ENCODE results near the gene MASP2. TPM values are rescaled to one million over a fixed set of nuclear protein-coding genes. Genes with fewer than 3 reads are reported as not detected.
"Not testable (repeated sequence)": the region's sequence is repeated elsewhere in the genome, so short reads cannot be mapped to it uniquely, and the experiment has no call there.

Gene MASP2
- total RNA-seq, 1 donor from 2014 or later = not detected

DNA sequence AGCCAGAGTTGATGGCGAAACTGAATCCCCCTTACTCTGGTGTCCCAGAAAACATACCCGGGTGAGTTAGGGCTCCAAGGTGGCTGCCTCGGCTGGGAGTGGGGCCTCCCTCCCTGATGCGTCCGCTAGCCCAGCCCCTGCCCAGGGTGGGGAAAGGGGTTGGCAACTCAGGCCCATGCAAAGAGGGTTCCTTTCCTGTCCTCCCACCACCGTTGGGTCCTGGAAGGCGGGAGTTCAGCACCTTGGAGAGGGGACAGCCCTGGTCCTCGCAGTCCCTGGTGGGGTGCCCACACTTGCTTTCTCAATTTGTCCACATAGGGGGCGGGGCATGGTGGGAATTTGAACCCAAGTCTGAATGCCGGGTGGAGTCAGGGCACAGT lies 6.7 kb upstream of the MASP2 start:
- Mint-ChIP-seq H3K27ac (ENCODE audit: unreplicated experiment) (no peak overlapping the region), H3K9me3 (ENCODE audit: unreplicated experiment) (no peaks in the 10 kb centered on the region), H3K36me3 (ENCODE audit: low read depth, unreplicated experiment) (peaks cover 3% of the 10 kb centered on the region), H3K4me1 (ENCODE audit: unreplicated experiment) (no peaks in the 10 kb centered on the region), H3K27me3 (ENCODE audit: unreplicated experiment) (peaks cover 2% of the 10 kb centered on the region), H3K4me3 (ENCODE audit: unreplicated experiment) (no peak overlapping the region)
- TF ChIP-seq, protein P1, sequence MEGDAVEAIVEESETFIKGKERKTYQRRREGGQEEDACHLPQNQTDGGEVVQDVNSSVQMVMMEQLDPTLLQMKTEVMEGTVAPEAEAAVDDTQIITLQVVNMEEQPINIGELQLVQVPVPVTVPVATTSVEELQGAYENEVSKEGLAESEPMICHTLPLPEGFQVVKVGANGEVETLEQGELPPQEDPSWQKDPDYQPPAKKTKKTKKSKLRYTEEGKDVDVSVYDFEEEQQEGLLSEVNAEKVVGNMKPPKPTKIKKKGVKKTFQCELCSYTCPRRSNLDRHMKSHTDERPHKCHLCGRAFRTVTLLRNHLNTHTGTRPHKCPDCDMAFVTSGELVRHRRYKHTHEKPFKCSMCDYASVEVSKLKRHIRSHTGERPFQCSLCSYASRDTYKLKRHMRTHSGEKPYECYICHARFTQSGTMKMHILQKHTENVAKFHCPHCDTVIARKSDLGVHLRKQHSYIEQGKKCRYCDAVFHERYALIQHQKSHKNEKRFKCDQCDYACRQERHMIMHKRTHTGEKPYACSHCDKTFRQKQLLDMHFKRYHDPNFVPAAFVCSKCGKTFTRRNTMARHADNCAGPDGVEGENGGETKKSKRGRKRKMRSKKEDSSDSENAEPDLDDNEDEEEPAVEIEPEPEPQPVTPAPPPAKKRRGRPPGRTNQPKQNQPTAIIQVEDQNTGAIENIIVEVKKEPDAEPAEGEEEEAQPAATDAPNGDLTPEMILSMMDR (IDR thresholded peaks at IDR 0.05; ENCODE audit: unreplicated experiment) = no peak
- peak; percentile 52 for DNase-seq (ENCODE audit: low spot score)

GRCh38 chr1:11052839-11053757 lies 6.1 kb upstream of the MASP2 start:
- TF ChIP-seq, protein P1 (IDR thresholded peaks at IDR 0.05; ENCODE audit: unreplicated experiment) = no peak
- no peak overlapping the region for H3K27ac Mint-ChIP-seq (ENCODE audit: unreplicated experiment)
- no peaks in the 10 kb centered on the region for H3K9me3 Mint-ChIP-seq (ENCODE audit: unreplicated experiment)
- no peak overlapping the region for H3K4me3 Mint-ChIP-seq (ENCODE audit: unreplicated experiment)
- peaks cover 3% of the 10 kb centered on the region for H3K36me3 Mint-ChIP-seq (ENCODE audit: low read depth, unreplicated experiment)
- peaks cover 2% of the 10 kb centered on the region for H3K27me3 Mint-ChIP-seq (ENCODE audit: unreplicated experiment)
- no peak for DNase-seq (ENCODE audit: low spot score)
- H3K4me1 Mint-ChIP-seq (ENCODE audit: unreplicated experiment) = no peaks in the 10 kb centered on the region

- H3K27me3 Mint-ChIP-seq (ENCODE audit: unreplicated experiment) = peaks cover 2% of the 10 kb centered on the region
- TF ChIP-seq, protein P1 (IDR thresholded peaks at IDR 0.05; ENCODE audit: unreplicated experiment) = no peak
- H3K36me3 Mint-ChIP-seq (ENCODE audit: low read depth, unreplicated experiment) = peaks cover 3% of the 10 kb centered on the region
- no peaks in the 10 kb centered on the region for H3K4me1 Mint-ChIP-seq (ENCODE audit: unreplicated experiment)
- H3K9me3 Mint-ChIP-seq (ENCODE audit: unreplicated experiment) = no peaks in the 10 kb centered on the region
- peak overlapping the region; percentile 24 for H3K27ac Mint-ChIP-seq (ENCODE audit: unreplicated experiment)
- no peak overlapping the region for H3K4me3 Mint-ChIP-seq (ENCODE audit: unreplicated experiment)
- DNase-seq (ENCODE audit: low spot score) = no peak
Measured at GRCh38 chr1:11051781-11052511, 4.9 kb upstream of the MASP2 start.

- H3K27ac Mint-ChIP-seq (ENCODE audit: unreplicated experiment); H3K4me1 Mint-ChIP-seq (ENCODE audit: unreplicated experiment); H3K27me3 Mint-ChIP-seq (ENCODE audit: unreplicated experiment); DNase-seq (ENCODE audit: low spot score); H3K36me3 Mint-ChIP-seq (ENCODE audit: low read depth, unreplicated experiment); H3K4me3 Mint-ChIP-seq (ENCODE audit: unreplicated experiment); H3K9me3 Mint-ChIP-seq (ENCODE audit: unreplicated experiment): not testable (repeated sequence)
Measured at GRCh38 chr1:11051121-11051520, 4.1 kb upstream of the MASP2 start.

DNA sequence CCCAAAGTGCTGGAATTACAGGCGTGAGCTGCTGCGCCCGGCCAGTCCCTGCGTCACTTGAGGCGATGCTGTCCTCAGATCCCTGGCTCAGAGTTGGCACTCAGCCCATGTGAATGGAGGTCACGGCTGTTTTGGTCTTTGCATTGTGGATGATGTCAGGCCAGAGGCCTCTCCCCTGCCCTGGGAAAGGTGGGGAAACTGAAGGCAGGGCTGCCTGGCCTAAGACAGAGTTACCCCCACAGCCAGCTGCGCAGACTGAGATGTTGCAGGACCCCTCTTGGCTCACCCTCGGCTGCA lies 821 bp downstream of the MASP2 start:
- H3K4me1 Mint-ChIP-seq (ENCODE audit: unreplicated experiment) = no peaks in the 10 kb centered on the region
- no peak overlapping the region for H3K27ac Mint-ChIP-seq (ENCODE audit: unreplicated experiment)
- no peaks in the 10 kb centered on the region for H3K36me3 Mint-ChIP-seq (ENCODE audit: low read depth, unreplicated experiment)
- no peak for DNase-seq (ENCODE audit: low spot score)
- H3K9me3 Mint-ChIP-seq (ENCODE audit: unreplicated experiment) = no peaks in the 10 kb centered on the region
- TF ChIP-seq, protein P1 (IDR thresholded peaks at IDR 0.05; ENCODE audit: unreplicated experiment) = no peak
- no peak overlapping the region for H3K4me3 Mint-ChIP-seq (ENCODE audit: unreplicated experiment)
- H3K27me3 Mint-ChIP-seq (ENCODE audit: unreplicated experiment) = no peaks in the 10 kb centered on the region
